ENCODE results near the gene COX8C.

Gene COX8C

DNA sequence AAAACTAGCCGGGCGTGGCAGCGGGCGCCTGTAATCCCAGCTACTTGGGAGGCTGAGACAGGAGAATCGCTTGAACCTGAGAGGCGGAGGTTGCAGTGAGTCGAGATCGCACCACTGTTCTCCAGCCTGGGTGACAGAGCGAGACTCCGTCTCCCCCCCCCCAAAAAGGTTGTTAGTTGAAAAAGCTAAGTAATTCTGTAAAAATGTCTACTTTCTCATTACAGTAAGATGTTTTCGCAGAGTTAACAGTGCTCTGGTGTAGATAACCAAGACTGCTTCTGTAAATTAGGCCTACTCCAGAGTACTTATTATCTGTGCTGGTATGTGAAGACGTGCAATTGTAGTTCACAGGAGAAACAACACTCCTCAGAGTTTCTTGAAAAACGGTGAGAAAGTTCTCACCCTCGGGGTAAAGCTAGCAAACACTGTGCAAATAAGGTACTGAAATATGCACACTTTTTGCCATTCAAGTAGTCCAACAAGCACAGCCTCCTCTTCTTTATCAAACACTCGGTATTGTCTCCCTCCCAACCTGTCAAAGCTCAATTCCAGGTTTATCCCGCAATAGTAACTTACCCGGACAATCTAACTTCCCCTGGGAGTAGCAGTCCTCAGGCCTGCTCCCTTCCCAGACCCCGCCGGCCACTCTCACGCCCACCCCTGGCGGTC is 15.1 kb upstream of the COX8C start:
- peak overlapping the region; percentile 74 for H3K4me2 ChIP-seq (ENCODE audit: low read length)
- H4K20me1 ChIP-seq (ENCODE audit: control insufficient read depth, insufficient read depth, low read depth, low read length), result peaks cover 15% of the 10 kb centered on the region; the same call in 1 of the 2 replicates
- H3K27ac ChIP-seq (ENCODE audit: low read depth, low read length), result no peak overlapping the region
- H3K27me3 ChIP-seq (ENCODE audit: control insufficient read depth, low read length), result no peaks in the 10 kb centered on the region
- H3K4me1 ChIP-seq (ENCODE audit: control insufficient read depth, low read length), result peaks cover 35% of the 10 kb centered on the region
- peak overlapping the region; percentile 91 for H3K4me3 ChIP-seq (ENCODE audit: low read length)
- H3K9me2 ChIP-seq (replicated peaks; ENCODE audit: control insufficient read depth, low read length), result no peaks in the 10 kb centered on the region; the same call in 1 of the 2 replicates
- H3F3A ChIP-seq (ENCODE audit: control insufficient read depth, insufficient read depth), result peaks cover 8% of the 10 kb centered on the region; the same call in 1 of the 2 replicates
- H3K79me2 ChIP-seq (ENCODE audit: control insufficient read depth, low read length), result peaks cover 74% of the 10 kb centered on the region
- peaks cover 7% of the 10 kb centered on the region; the same call in 1 of the 2 replicates for H3K9me3 ChIP-seq (ENCODE audit: control insufficient read depth, insufficient read depth, low read length)
- 0 out of 2 replicates have a peak, but pooled peaks cover 5% of the 10 kb centered on the region for H3K36me3 ChIP-seq (ENCODE audit: control insufficient read depth, low read length)
- TF ChIP-seq EZH2phosphoT487 (IDR thresholded peaks at IDR 0.05; ENCODE audit: borderline replicate concordance, low read length), result no peak

DNA sequence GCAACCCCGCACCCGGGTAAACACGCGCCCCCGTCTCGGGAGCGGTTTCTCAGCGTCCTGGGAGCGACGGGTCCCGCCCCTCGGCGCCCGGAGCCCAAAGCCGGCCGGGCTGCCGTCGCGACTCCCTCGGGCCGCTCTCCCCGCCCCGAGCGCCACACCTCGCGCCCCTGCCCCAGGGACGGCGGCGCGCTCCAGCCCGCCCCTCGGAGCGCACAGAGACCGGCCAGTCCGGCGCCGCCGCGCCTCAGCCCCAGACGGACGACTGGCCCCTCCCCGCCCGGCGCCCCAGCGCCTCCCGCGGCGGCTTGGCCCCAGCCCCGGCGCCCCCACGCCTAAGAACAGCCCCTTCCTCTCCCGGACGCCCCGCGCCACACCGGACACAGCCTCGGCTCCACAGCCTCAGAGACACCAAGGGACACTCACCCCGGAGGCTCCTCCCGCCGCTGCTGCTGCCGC is 14.6 kb upstream of the COX8C start:
- Histone ChIP-seq H3K27me3 (ENCODE audit: control insufficient read depth, low read length) (no peaks in the 10 kb centered on the region), H3K4me2 (ENCODE audit: low read length) (peak overlapping the region; percentile 74), H3K36me3 (ENCODE audit: control insufficient read depth, low read length) (0 out of 2 replicates have a peak, but pooled peaks cover 5% of the 10 kb centered on the region), H3K27ac (ENCODE audit: low read depth, low read length) (peak overlapping the region; percentile 64), H3K4me3 (ENCODE audit: low read length) (peak overlapping the region; percentile 91), H3K4me1 (ENCODE audit: control insufficient read depth, low read length) (peaks cover 35% of the 10 kb centered on the region), H3K9me2 (replicated peaks; ENCODE audit: control insufficient read depth, low read length) (no peaks in the 10 kb centered on the region; the same call in 1 of the 2 replicates), H3K9me3 (ENCODE audit: control insufficient read depth, insufficient read depth, low read length) (peaks cover 13% of the 10 kb centered on the region; the same call in 1 of the 2 replicates), H3F3A (ENCODE audit: control insufficient read depth, insufficient read depth) (peaks cover 8% of the 10 kb centered on the region; the same call in 1 of the 2 replicates), H3K79me2 (ENCODE audit: control insufficient read depth, low read length) (peaks cover 68% of the 10 kb centered on the region), H4K20me1 (ENCODE audit: control insufficient read depth, insufficient read depth, low read depth, low read length) (peaks cover 15% of the 10 kb centered on the region; the same call in 1 of the 2 replicates)
- no peak for TF ChIP-seq CTCF (IDR thresholded peaks at IDR 0.05; ENCODE audit: low read depth, low read length, poor library complexity, severe bottlenecking)

DNA sequence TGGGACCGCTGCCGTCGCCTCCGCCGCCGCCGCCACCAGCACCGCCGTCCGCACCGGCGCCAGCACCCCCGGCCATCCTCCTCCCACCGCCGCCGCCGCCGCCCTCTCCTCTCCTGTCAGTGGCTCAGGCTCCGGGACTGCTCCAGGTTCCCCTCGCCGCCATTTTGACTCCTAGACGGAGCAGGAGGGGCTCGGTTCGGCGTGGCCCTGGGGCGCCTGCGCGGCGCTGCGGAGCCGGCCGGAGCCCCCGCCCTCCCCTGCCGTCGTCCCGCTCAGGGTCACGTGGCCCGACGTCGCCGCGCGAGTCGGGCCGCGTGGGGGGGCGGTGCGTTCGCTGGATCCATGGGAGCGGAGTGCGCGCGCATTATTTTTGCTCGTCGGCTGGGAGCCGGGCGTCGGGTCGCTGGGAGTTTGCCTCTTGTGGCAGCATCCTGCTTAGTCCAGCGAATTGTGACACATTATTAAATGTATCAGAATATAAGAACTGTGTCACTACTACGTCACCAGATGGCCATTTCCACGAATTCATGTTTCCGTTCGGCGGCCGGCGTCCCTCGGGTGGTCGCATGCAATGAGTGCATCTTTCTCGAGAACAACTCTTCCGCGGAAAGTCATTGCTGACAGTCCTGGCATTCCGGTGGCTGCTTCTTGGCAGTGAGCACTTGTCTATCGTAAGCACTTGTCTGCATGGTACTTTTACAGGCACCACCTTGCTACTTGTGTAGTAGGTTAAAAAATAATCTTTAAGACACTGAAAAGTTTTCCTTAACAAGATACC is 13.9 kb upstream of the COX8C start, which contains the start of gene BTBD7:
BTBD7 (minus strand) TSS at position 184 of the 778 bp plus-strand sequence. CDS start 36,985 bp downstream, outside the sequence.
- Histone ChIP-seq H3K4me2 (ENCODE audit: low read length) (peak within 1 kb of the TSS; percentile 74), H3K4me3 (ENCODE audit: low read length) (peak within 1 kb of the TSS; percentile 91), H4K20me1 (ENCODE audit: control insufficient read depth, insufficient read depth, low read depth, low read length) (peaks cover 15% of the 10 kb centered on the region; the same call in 1 of the 2 replicates), H3K4me1 (ENCODE audit: control insufficient read depth, low read length) (peaks cover 35% of the 10 kb centered on the region), H3K27ac (ENCODE audit: low read depth, low read length) (peak within 1 kb of the TSS; percentile 64), H3K27me3 (ENCODE audit: control insufficient read depth, low read length) (no peaks in the 10 kb centered on the region), H3F3A (ENCODE audit: control insufficient read depth, insufficient read depth) (peaks cover 8% of the 10 kb centered on the region; the same call in 1 of the 2 replicates), H3K36me3 (ENCODE audit: control insufficient read depth, low read length) (0 out of 2 replicates have a peak, but pooled peaks cover 5% of the 10 kb centered on the region), H3K9me3 (ENCODE audit: control insufficient read depth, insufficient read depth, low read length) (peaks cover 17% of the 10 kb centered on the region; the same call in 1 of the 2 replicates), H3K9me2 (replicated peaks; ENCODE audit: control insufficient read depth, low read length) (no peaks in the 10 kb centered on the region; the same call in 1 of the 2 replicates), H3K79me2 (ENCODE audit: control insufficient read depth, low read length) (peaks cover 62% of the 10 kb centered on the region)
- TF ChIP-seq EZH2phosphoT487 (IDR thresholded peaks at IDR 0.05; ENCODE audit: borderline replicate concordance, low read length) (no peak), CTCF (IDR thresholded peaks at IDR 0.05; ENCODE audit: low read depth, low read length, poor library complexity, severe bottlenecking) (no peak)

Measured in DOHH2 (cell line).